Small intestine (tissue), 7 donors: ENCODE data around the gene FRMD3. TPM values are rescaled to one million over a fixed set of nuclear protein-coding genes. Genes with fewer than 3 reads are reported as not detected.
A peak's percentile ranks its signal among the peaks of the same experiment; 100 is the strongest.
"Not testable (repeated sequence)": the region's sequence is repeated elsewhere in the genome, so short reads cannot be mapped to it uniquely, and the experiment has no call there.

Source experiments
- DNase-seq, 2 donors: peaks; one replicate each; pipeline versions ENCODE4 v3.0.0 to v3.0.0-alpha.2; 2013
- FAIRE-seq: peaks from 2 replicates; lab custom pipeline; 2012; peaks lifted over from hg19 to GRCh38; lab: Jason Lieb, UNC
- H3K27ac ChIP-seq, 3 donors: one replicate each; pipeline ENCODE4 v1.5.1; 2013; ENCODE audit warnings: low read length in 2 of 3, mild to moderate bottlenecking in 2 of 3, control low read depth in 1 of 3, inconsistent platforms in 1 of 3, low read depth in 1 of 3, moderate library complexity in 1 of 3
- H3K27me3 ChIP-seq, 3 donors: one replicate each; pipeline ENCODE4 v1.6.1; 2013; ENCODE audit warnings: low read length in 3 of 3, inconsistent platforms in 1 of 3; ENCODE audit not compliant: control insufficient read depth in 3 of 3, insufficient read depth in 3 of 3
- H3K36me3 ChIP-seq, 3 donors: one replicate each; pipeline ENCODE4 v1.6.1; 2013; ENCODE audit warnings: low read length in 3 of 3, inconsistent platforms in 1 of 3, low read depth in 1 of 3, mild to moderate bottlenecking in 1 of 3, moderate library complexity in 1 of 3; ENCODE audit not compliant: control insufficient read depth in 3 of 3, insufficient read depth in 2 of 3
- H3K4me1 ChIP-seq, 3 donors: one replicate each; pipeline ENCODE4 v1.6.1; 2013; ENCODE audit warnings: low read length in 2 of 3, inconsistent platforms in 1 of 3, low read depth in 1 of 3, mild to moderate bottlenecking in 1 of 3, moderate library complexity in 1 of 3; ENCODE audit not compliant: control insufficient read depth in 3 of 3, insufficient read depth in 2 of 3
- H3K4me3 ChIP-seq, 3 donors: one replicate each; pipeline ENCODE4 v1.5.1; 2013; ENCODE audit warnings: low read length in 3 of 3, control low read depth in 1 of 3, inconsistent platforms in 1 of 3, low read depth in 1 of 3, mild to moderate bottlenecking in 1 of 3, moderate library complexity in 1 of 3
- H3K9me3 ChIP-seq, 2 donors: one replicate each; pipeline ENCODE4 v1.6.1; 2013; ENCODE audit warnings: low read depth in 1 of 2, low read length in 1 of 2; ENCODE audit not compliant: control insufficient read depth in 2 of 2, insufficient read depth in 1 of 2
- WGBS, 3 donors: extraction: QIAGEN DNeasy Blood & Tissue Kit; methylation state at CpG; one replicate each; pipeline ENCODE4 v1.1.7; 2013; 5-methylcytosine and 5-hydroxymethylcytosine counted together
- polyA plus RNA-seq, 4 donors: library from polyadenylated mRNA; stranded (reverse) in 3 of 4; unstranded in 1 of 4; fragments of 200-250 nt in 3 of 4; fragments of 120-200 nt in 1 of 4; gene quantifications; one replicate each; pipeline versions ENCODE4 v1.2.1 to v1.2.3, GENCODE V29; 2013
- donor health status: healthy with polysubstance abuse.
- donor health status: control.
- donor health status: control.
- donor health status: Bipolar disorder and iron deficiency.
- donor health status: healthy.

The FRMD3 gene
- polyA plus RNA-seq, 4 donors = 2.4 to 7.3 (median 4.5) TPM

DNA sequence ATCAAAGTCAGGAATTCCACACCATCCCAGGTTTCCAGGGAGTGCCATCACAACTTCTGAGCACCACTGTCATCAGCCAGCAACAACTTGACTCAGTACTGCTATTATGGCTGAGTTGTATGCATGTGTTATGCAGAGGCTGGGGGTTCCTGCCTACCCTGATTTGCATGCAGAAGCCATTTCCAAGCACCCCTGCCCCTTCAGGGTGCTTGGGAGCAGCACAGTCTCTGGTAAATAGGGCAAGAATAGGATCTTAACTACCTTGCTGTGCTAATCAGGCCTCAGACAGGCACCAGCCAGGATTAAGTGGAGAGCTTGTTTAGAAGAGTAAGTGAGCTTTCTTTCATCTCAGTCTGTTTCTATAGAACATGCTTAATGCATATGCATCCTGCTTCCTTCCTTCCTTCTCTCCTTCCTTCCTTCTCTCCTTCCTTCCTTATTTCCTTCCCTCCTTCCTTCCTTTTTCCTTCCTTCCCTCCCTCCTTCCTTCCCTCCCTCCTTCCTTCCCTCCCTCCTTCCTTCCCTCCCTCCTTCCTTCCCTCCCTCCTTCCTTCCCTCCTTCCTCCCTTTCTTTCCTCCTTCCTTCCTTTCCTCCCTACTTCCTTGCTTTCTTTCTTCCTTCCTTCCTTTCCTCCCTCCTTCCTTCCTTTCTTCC, 175.7 kb downstream of the FRMD3 start:
- no peaks in the 10 kb centered on the region for H3K36me3 ChIP-seq
- FAIRE-seq (no peak), DNase-seq (no peak)
- H3K27me3 ChIP-seq = no peaks in the 10 kb centered on the region
- H3K9me3 ChIP-seq = no peaks in the 10 kb centered on the region
- H3K4me3 ChIP-seq = no peak overlapping the region
- H3K27ac ChIP-seq = no peak overlapping the region
- no peaks in the 10 kb centered on the region for H3K4me1 ChIP-seq

DNA sequence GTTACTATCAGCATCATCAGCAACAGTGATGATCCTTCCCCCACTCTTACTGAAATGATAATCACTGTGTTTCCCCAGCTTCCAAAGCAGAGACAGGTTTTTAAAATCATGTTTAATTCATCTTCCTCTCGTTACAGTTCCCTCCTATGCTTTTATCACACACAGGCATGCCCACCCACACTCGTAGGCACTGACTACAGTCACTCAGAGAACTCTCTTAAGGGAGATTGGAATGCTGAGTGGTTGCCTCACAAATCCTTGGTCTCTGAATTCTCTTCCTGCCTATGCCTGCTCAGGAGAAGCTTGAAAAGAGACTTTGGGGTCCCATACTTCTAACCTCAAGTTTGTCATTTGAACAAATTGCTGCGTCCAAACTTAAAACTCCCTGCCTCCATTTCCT, 179.2 kb downstream of the FRMD3 start:
- FAIRE-seq (no peak), DNase-seq (no peak)

DNA sequence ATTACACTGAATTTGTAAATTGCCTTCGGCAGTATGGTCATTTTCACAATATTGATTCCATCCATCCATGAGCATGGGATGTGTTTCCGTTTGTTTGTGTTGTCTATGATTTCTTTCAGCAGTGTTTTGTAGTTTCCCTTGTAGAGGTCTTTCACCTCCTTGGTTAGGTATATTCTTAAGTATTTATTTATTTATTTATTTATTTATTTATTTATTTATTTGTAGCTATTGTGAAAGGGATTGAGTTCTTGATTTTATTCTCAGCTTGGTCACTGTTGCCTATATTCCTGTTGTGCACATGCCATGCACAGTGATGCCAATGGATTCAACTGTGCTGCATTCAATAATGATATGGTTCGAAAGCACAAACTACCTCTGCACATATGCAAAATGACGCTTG, 179.7 kb downstream of the FRMD3 start:
- not testable (repeated sequence) for H3K4me1 ChIP-seq, H3K27me3 ChIP-seq, H3K27ac ChIP-seq, H3K9me3 ChIP-seq, DNase-seq, H3K4me3 ChIP-seq, H3K36me3 ChIP-seq
- 89 to 95% (median 95%) methylated on average over 4 of the region's 4 CpGs for WGBS, 3 donors
- FAIRE-seq = peak; percentile 5

More for the DNA sequence above, 179.2 kb downstream of the FRMD3 start:
- no peaks in the 10 kb centered on the region for H3K9me3 ChIP-seq
- no peak overlapping the region for H3K27ac ChIP-seq
- no peaks in the 10 kb centered on the region for H3K36me3 ChIP-seq
- H3K4me3 ChIP-seq = no peak overlapping the region
- H3K27me3 ChIP-seq = no peaks in the 10 kb centered on the region
- WGBS, 3 donors = 81 to 84% (median 81%) methylated on average over 3 of the region's 3 CpGs
- H3K4me1 ChIP-seq = no peaks in the 10 kb centered on the region

- FAIRE-seq = no peak
Observed at GRCh38 chr9:83355729-83356151, 182.5 kb downstream of the FRMD3 start.

GRCh38 chr9:83355024-83355444, 183.2 kb downstream of the FRMD3 start:
- Histone ChIP-seq H3K27ac (peak overlapping the region in 1 of 3 donors; percentile 6), H3K27me3 (no peaks in the 10 kb centered on the region), H3K36me3 (no peaks in the 10 kb centered on the region), H3K9me3 (no peaks in the 10 kb centered on the region), H3K4me1 (no peaks in the 10 kb centered on the region), H3K4me3 (no peak overlapping the region)
- 70 to 86% (median 81%) methylated on average over 4 of the region's 4 CpGs for WGBS, 3 donors
- no peak for DNase-seq
- FAIRE-seq = no peak

More at GRCh38 chr9:83355729-83356151, 182.5 kb downstream of the FRMD3 start:
- Histone ChIP-seq H3K27ac (no peak overlapping the region), H3K4me3 (no peak overlapping the region), H3K27me3 (no peaks in the 10 kb centered on the region), H3K36me3 (no peaks in the 10 kb centered on the region), H3K4me1 (no peaks in the 10 kb centered on the region), H3K9me3 (no peaks in the 10 kb centered on the region)
- DNase-seq = no peak
- 48 to 93% (median 69%) methylated on average over 2 of the region's 2 CpGs for WGBS, 3 donors

DNA sequence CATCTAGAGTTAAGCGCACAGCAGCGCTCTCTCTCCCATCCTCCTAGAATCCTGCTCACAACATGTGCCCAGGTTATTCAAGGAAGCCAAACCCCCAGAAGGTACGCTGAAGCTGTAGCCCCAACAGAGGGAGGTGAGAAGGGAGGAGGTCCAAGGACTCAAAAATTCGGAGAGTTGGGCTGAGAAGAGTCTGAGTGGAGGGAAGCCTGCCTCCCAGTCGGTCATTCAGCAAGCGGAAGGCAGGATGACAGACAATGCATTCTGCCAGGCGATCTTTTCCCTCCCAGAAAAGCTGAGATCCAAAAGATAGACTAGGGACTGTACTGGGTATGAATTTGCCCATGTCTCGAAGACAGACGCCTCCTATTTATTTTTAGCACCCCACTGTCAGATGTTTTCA, 189.2 kb downstream of the FRMD3 start:
- H3K27me3 ChIP-seq = no peaks in the 10 kb centered on the region
- H3K9me3 ChIP-seq = no peaks in the 10 kb centered on the region
- H3K27ac ChIP-seq = no peak overlapping the region
- H3K4me1 ChIP-seq = no peaks in the 10 kb centered on the region
- WGBS, 3 donors = 82 to 92% (median 88%) methylated on average over 9 of the region's 9 CpGs
- no peak overlapping the region for H3K4me3 ChIP-seq
- DNase-seq = no peak
- no peaks in the 10 kb centered on the region for H3K36me3 ChIP-seq
- FAIRE-seq = no peak

- no peak for DNase-seq
- FAIRE-seq = no peak
- Histone ChIP-seq H3K36me3 (peaks cover 0 to 4% (median 0%) of the 10 kb centered on the region in 3 donors), H3K9me3 (no peaks in the 10 kb centered on the region), H3K4me3 (no peak overlapping the region), H3K27me3 (no peaks in the 10 kb centered on the region), H3K4me1 (no peaks in the 10 kb centered on the region), H3K27ac (no peak overlapping the region)
- WGBS, 3 donors = 54 to 63% (median 57%) methylated on average over 2 of the region's 2 CpGs
Observed at GRCh38 chr9:83346655-83347420, 191.4 kb downstream of the FRMD3 start.

GRCh38 chr9:83343366-83343999, 194.7 kb downstream of the FRMD3 start:
- no peaks in the 10 kb centered on the region for H3K9me3 ChIP-seq
- no peak overlapping the region for H3K27ac ChIP-seq
- DNase-seq (no peak), FAIRE-seq (no peak)
- WGBS, 3 donors = 78 to 87% (median 83%) methylated on average over 10 of the region's 10 CpGs
- no peak overlapping the region for H3K4me3 ChIP-seq
- H3K36me3 ChIP-seq = peaks cover 0 to 10% (median 2%) of the 10 kb centered on the region in 3 donors
- no peaks in the 10 kb centered on the region for H3K4me1 ChIP-seq
- no peaks in the 10 kb centered on the region for H3K27me3 ChIP-seq
